Vein endothelial cell (primary cell): ENCODE measurements around the gene FRK. TPM values are rescaled to one million over a fixed set of nuclear protein-coding genes. Genes with fewer than 3 reads are reported as not detected.

ENCODE experiments used
- total RNA-seq: library from RNA; depleted of rRNA; stranded (reverse); fragments of >200 nt; gene quantifications from 2 replicates; pipeline ENCODE4 v1.2.3, GENCODE V29; 2012

The FRK gene
- under 0.01 and 0.10 TPM in 2 replicates for total RNA-seq

GRCh38 chr6:116060572-116061283 lies at the start of gene FRK:
FRK (minus strand) TSS chr6:116060891; CDS start chr6:116060311, 580 bp downstream.

GRCh38 chr6:116100419-116101301 lies 40.0 kb upstream of the FRK start, which contains the start of gene NT5DC1:
NT5DC1 (plus strand) TSS chr6:116100853; CDS start chr6:116100931, 78 bp downstream.

Other genes starting within 250 kb of the FRK start
- 4.6 and 7.9 TPM in 2 replicates for gene NT5DC1, start 40.0 kb upstream of the FRK start, total RNA-seq
- not detected in 2 replicates for gene COL10A1, start 65.2 kb upstream of the FRK start, total RNA-seq
- 20.9 and 24.9 TPM in 2 replicates for gene TSPYL4, start 193.2 kb upstream of the FRK start, total RNA-seq
- 70.2 and 72.1 TPM in 2 replicates for gene TSPYL1, start 219.0 kb upstream of the FRK start, total RNA-seq